Endothelial cell of umbilical vein (primary cell): Measurements from ENCODE around the gene ZNF385C. TPM values are rescaled to one million over a fixed set of nuclear protein-coding genes. Genes with fewer than 3 reads are reported as not detected.
A peak's percentile ranks its signal among the peaks of the same experiment; 100 is the strongest.

Experiments used
- BruUV-seq: library from RNA; stranded (reverse); fragments of 400-500 nt; replicated peaks from 2 replicates; lab custom pipeline; 2021; lab: Mats Ljungman, UMichigan
- CTCF ChIA-PET: fragments of 300-600, 350-600 bp; sonication (Branson Sonifier 250); formaldehyde crosslinking; loops from one replicate; lab custom pipeline; 2021; ENCODE audit warnings: antibody characterized with exemption, inconsistent platforms; lab: Charles Lee
- POLR2A ChIA-PET: fragments of 300-600, 350-600 bp; sonication (Branson Sonifier 250); formaldehyde crosslinking; loops from one replicate; lab custom pipeline; 2021; ENCODE audit warnings: antibody characterized with exemption, inconsistent platforms; lab: Charles Lee
- DNase-seq: peaks from one replicate; pipeline ENCODE4 v3.0.0-alpha.2; 2011; ENCODE audit warnings: low read depth, low spot score
- FAIRE-seq: peaks from 2 replicates; lab custom pipeline; 2011; peaks lifted over from hg19 to GRCh38; lab: Jason Lieb, UNC
- H2AFZ ChIP-seq: 2 replicates; pipeline ENCODE4 v1.6.0; 2012; ENCODE audit warnings: low read depth, low read length, control low read depth, inconsistent platforms
- H3K27ac ChIP-seq: 2 replicates; pipeline ENCODE4 v1.5.1; 2011; ENCODE audit warnings: low read depth, mild to moderate bottlenecking, control low read depth, low read length, moderate library complexity; ENCODE audit not compliant: insufficient read depth
- H3K27me3 ChIP-seq, 2 experiments: 2 replicates each; pipeline versions ENCODE4 v1.6.0 to v1.6.1; 2011; ENCODE audit warnings: low read length in 2 of 2, mixed read lengths in 1 of 2; ENCODE audit not compliant: control insufficient read depth in 2 of 2, insufficient read depth in 2 of 2
- H3K36me3 ChIP-seq, 2 experiments: 2 replicates in 1 of 2; 3 replicates in 1 of 2; pipeline ENCODE4 v1.5.1; 2011; ENCODE audit warnings: low read length in 2 of 2, mild to moderate bottlenecking in 1 of 2, moderate library complexity in 1 of 2; ENCODE audit not compliant: control insufficient read depth in 2 of 2, insufficient read depth in 2 of 2; ENCODE audit errors: extremely low read depth in 1 of 2
- H3K4me1 ChIP-seq: 3 replicates; pipeline ENCODE4 v1.5.1; 2011; ENCODE audit warnings: mild to moderate bottlenecking, low read length; ENCODE audit not compliant: control insufficient read depth, insufficient read depth; ENCODE audit errors: extremely low read depth
- H3K4me2 ChIP-seq: 2 replicates; pipeline ENCODE4 v1.6.1; 2011; ENCODE audit warnings: low read length, control low read depth, mixed read lengths; ENCODE audit not compliant: insufficient read depth
- H3K4me3 ChIP-seq, 3 experiments: fragments of 200-600 bp in 1 of 3; sonication (generic), shearing (Covaris generic) in 1 of 3; replicated peaks in 1 of 3; 2 replicates each; pipeline ENCODE4 v1.5.1; 2011 to 2016; ENCODE audit warnings: control low read depth in 3 of 3, low read length in 3 of 3, mild to moderate bottlenecking in 2 of 3, inconsistent platforms in 1 of 3, low read depth in 1 of 3, moderate library complexity in 1 of 3; ENCODE audit not compliant: insufficient read depth in 1 of 3
- H3K79me2 ChIP-seq: 2 replicates; pipeline ENCODE4 v1.6.0; 2012; ENCODE audit warnings: low read length, inconsistent platforms; ENCODE audit not compliant: control insufficient read depth, insufficient read depth
- H3K9ac ChIP-seq: replicated peaks from 2 replicates; pipeline ENCODE3; 2011; ENCODE audit warnings: low read length, control low read depth; ENCODE audit not compliant: insufficient read depth; ENCODE audit errors: extremely low read depth
- H3K9me1 ChIP-seq: replicated peaks from 3 replicates; pipeline ENCODE4 v1.6.0; 2011; ENCODE audit warnings: mild to moderate bottlenecking, low read length; ENCODE audit not compliant: control insufficient read depth, insufficient read depth; ENCODE audit errors: extremely low read depth
- H3K9me3 ChIP-seq: replicated peaks from 2 replicates; pipeline ENCODE4 v1.5.1; 2012; ENCODE audit warnings: low read length, inconsistent platforms; ENCODE audit not compliant: control insufficient read depth, insufficient read depth
- H4K20me1 ChIP-seq: replicated peaks from 2 replicates; pipeline ENCODE3; 2011; ENCODE audit warnings: mild to moderate bottlenecking, low read length; ENCODE audit not compliant: control insufficient read depth, insufficient read depth; ENCODE audit errors: extremely low read depth
- EZH2 ChIP-seq: IDR thresholded peaks from 2 replicates; pipeline ENCODE4 v1.6.1; 2012; ENCODE audit warnings: borderline replicate concordance, low read depth, mild to moderate bottlenecking, moderate library complexity, low read length, inconsistent platforms; ENCODE audit not compliant: severe bottlenecking
- FOS ChIP-seq: IDR thresholded peaks from 2 replicates; pipeline ENCODE4 v1.6.1; 2011; ENCODE audit warnings: mild to moderate bottlenecking, low read length, moderate library complexity, borderline replicate concordance; ENCODE audit not compliant: insufficient read depth
- GATA2 ChIP-seq: IDR thresholded peaks from 2 replicates; pipeline ENCODE4 v1.7.0; 2011; ENCODE audit warnings: low read depth, mild to moderate bottlenecking, moderate library complexity, mixed read lengths, low read length; ENCODE audit not compliant: insufficient read length, insufficient read depth
- JUN ChIP-seq: IDR thresholded peaks from 2 replicates; pipeline ENCODE4 v1.6.1; 2011; ENCODE audit warnings: borderline replicate concordance, low read depth; ENCODE audit not compliant: insufficient read length, insufficient read depth
- MAX ChIP-seq: IDR thresholded peaks from 2 replicates; pipeline ENCODE4 v1.6.1; 2011; ENCODE audit not compliant: insufficient read depth, insufficient read length
- MYC ChIP-seq: IDR thresholded peaks from one replicate; pipeline ENCODE4 v1.6.1; 2011; ENCODE audit warnings: mild to moderate bottlenecking, low read depth, low read length
- POLR2A ChIP-seq: IDR thresholded peaks from 2 replicates; pipeline ENCODE4 v1.6.1; 2012; ENCODE audit warnings: low read depth, mild to moderate bottlenecking, control low read depth, low read length
- POLR2AphosphoS5 ChIP-seq: IDR thresholded peaks from 2 replicates; pipeline ENCODE4 v1.6.1; 2012; ENCODE audit warnings: low read depth, mild to moderate bottlenecking, control low read depth, low read length, moderate library complexity; ENCODE audit not compliant: insufficient read depth
- dilution Hi-C: fragments of 300-500 bp; cut with MboI; formaldehyde crosslinking; loops from one replicate; pipeline ENCODE4 v1.15.0; 2019; ENCODE audit warnings: low sequenced_read_pairs; ENCODE audit not compliant: extremely low pct_ligation_motif_present
- intact Hi-C: fragments of 100-400 bp; cut with micrococcal nuclease; formaldehyde crosslinking; loops from one replicate; pipeline ENCODE4 v1.10.0; 2022
- polyA plus RNA-seq, 4 experiments: library from polyadenylated mRNA; depleted of rRNA in 3 of 4; stranded (reverse) in 3 of 4; unstranded in 1 of 4; fragments of >200 nt; gene quantifications; 2 replicates each; pipeline versions ENCODE4 v1.2.1 to v1.2.3, GENCODE V29; 2011 to 2012; ENCODE audit warnings: missing spikeins in 1 of 4
- total RNA-seq: library from RNA; stranded (reverse); gene quantifications from 2 replicates; pipeline ENCODE4 v1.2.3, GENCODE V29; 2021
- TF ChIP-seq, protein P1 (sequence below), 2 donors: IDR thresholded peaks; 1 replicate in 1 of 2; 2 replicates in 1 of 2; pipeline ENCODE4 v1.5.1; 2011; ENCODE audit warnings: low read length in 2 of 2, mild to moderate bottlenecking in 2 of 2, moderate library complexity in 2 of 2, control low read depth in 1 of 2, inconsistent platforms in 1 of 2, low read depth in 1 of 2; ENCODE audit not compliant: insufficient read depth in 1 of 2; ENCODE audit errors: extremely low read depth in 1 of 2

ZNF385C gene
- total and polyA plus RNA-seq, 2 donors (not counting 3 experiments of a cell fraction or from before 2014, with no cell fraction given) = 0.07 TPM; not detected in 1

GRCh38 chr17:42017866-42018200 is 80.4 kb downstream of the ZNF385C start:
- Histone ChIP-seq H3K36me3 (peaks cover 3 to 5% of the 10 kb centered on the region in 2 experiments), H2AFZ (peak overlapping the region; percentile 58), H3K4me1 (peaks cover 15% of the 10 kb centered on the region), H3K79me2 (peaks cover 59% of the 10 kb centered on the region), H3K9me1 (no peaks in the 10 kb centered on the region), H3K9ac (peak overlapping the region; percentile 98), H3K4me2 (peak overlapping the region; percentile 69), H3K27ac (peak overlapping the region; percentile 88), H3K9me3 (no peaks in the 10 kb centered on the region), H3K4me3 (peak overlapping the region; percentile 26 to 96 (median 96)), H4K20me1 (no peaks in the 10 kb centered on the region), H3K27me3 (no peaks in the 10 kb centered on the region)
- TSS peak; percentile 9 for BruUV-seq
- CTCF ChIA-PET = interaction anchor here (0.9 to 3.4 kb wide), 10 partner anchors 8 to 87 kb away, joined by 3 to 13 read pairs (median 4); partner anchors contain the start of genes C17orf113, CNP and ODAD4
- dilution Hi-C loops = no loop called here
- DNase-seq (no peak), FAIRE-seq (no peak)
- intact Hi-C loops = loop anchor here (1.0 to 5.0 kb wide), 3 partner anchors 51 to 88 kb away; partner anchors contain the start of genes CNP and ODAD4
- TF ChIP-seq, protein P1, sequence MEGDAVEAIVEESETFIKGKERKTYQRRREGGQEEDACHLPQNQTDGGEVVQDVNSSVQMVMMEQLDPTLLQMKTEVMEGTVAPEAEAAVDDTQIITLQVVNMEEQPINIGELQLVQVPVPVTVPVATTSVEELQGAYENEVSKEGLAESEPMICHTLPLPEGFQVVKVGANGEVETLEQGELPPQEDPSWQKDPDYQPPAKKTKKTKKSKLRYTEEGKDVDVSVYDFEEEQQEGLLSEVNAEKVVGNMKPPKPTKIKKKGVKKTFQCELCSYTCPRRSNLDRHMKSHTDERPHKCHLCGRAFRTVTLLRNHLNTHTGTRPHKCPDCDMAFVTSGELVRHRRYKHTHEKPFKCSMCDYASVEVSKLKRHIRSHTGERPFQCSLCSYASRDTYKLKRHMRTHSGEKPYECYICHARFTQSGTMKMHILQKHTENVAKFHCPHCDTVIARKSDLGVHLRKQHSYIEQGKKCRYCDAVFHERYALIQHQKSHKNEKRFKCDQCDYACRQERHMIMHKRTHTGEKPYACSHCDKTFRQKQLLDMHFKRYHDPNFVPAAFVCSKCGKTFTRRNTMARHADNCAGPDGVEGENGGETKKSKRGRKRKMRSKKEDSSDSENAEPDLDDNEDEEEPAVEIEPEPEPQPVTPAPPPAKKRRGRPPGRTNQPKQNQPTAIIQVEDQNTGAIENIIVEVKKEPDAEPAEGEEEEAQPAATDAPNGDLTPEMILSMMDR (IDR thresholded peaks at IDR 0.05; ENCODE audit: extremely low read depth in 1 of 2, insufficient read depth in 1 of 2, low read depth in 1 of 2, low read length in 2 of 2) = no peak
- TF ChIP-seq MYC (no peak), MAX (no peak), FOS (no peak), POLR2AphosphoS5 (no peak), POLR2A (no peak), JUN (no peak), GATA2 (no peak), EZH2 (no peak)
- POLR2A ChIA-PET = interaction anchor here (0.9 to 1.2 kb wide), 4 partner anchors 8 to 154 kb away, joined by 3 read pairs; no protein-coding TSS in a partner anchor
